NCI-H2081 (cell line): ENCODE measurements around the gene SF3B5.
"Not testable (repeated sequence)": the region's sequence is repeated elsewhere in the genome, so short reads cannot be mapped to it uniquely, and the experiment has no call there.

Experiments
- DNase-seq, 2 experiments: peaks; one replicate each; lab custom pipeline; 2025; lab: John Stamatoyannopoulos, UW

The SF3B5 gene

DNA sequence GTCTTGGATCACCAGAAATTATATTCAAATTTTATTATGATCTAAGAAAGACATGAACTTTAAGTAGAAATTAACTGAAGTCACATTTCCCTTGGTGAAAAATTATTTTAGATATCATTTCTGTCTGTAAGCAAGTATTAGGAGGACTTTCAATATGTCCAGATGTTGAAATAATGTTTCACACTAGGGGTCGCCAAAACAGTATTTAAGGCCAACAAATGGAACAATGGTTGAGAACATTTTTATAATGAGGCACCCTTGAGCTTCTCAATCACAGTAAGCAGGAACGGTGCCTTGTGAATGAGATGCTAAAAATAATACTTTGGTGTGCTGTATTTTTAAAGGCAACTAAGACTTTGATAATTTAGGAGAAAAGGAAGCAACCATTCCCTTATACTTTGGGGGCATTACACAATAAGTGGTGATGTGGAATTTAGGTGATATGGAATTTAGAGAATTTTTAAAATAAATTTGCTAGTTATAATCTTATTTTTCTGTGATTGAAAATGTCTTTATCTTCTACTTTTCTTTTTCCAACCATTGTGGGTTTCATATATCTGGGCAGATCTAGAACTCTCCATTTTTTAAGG, 9.6 kb upstream of the SF3B5 start:
- peak; percentile 32 to 44 for DNase-seq

DNA sequence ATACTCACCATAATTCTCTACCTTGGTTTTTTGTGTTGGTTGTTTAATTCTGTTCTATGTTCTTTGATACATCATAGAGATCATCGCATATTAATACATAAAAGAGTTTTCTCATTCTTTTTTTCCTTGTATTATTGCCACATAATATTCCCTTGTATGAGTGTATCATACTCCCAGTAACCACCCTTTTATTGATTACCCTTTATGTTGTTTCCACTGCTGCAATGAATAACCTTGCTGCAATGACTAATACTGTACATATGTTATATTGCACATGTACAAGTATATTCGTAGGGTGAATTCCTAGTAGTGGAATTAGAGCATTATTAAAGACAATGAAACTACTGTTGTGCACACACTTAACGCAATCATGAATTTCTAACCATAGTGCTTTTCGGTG, 9.1 kb upstream of the SF3B5 start:
- DNase-seq, result no peak

DNA sequence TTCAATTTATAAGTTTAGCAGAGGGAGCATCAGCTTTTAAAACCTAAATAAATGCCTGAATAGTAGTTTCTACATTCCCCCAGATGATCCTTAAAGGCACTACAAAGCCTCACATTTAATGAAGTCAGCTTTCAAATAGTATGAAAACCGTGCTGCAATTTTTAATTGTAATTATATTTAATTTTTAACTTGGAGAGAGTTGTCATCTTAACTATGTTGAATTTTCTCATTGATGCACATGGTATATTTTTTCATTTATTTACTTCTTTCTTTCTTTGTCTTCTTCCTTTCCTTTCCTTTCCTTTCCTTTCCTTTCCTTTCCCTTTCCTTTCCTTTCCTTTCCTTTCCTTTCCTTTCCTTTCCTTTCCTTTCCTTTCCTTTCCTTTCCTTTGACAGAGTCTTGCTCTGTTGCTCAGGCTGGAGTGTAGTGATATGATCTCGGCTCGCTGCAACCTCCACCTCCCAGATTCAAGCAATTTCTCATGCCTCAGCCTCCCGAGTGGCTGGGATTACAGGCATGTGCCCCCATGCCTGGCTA, 7.7 kb upstream of the SF3B5 start:
- DNase-seq, result no peak

DNA sequence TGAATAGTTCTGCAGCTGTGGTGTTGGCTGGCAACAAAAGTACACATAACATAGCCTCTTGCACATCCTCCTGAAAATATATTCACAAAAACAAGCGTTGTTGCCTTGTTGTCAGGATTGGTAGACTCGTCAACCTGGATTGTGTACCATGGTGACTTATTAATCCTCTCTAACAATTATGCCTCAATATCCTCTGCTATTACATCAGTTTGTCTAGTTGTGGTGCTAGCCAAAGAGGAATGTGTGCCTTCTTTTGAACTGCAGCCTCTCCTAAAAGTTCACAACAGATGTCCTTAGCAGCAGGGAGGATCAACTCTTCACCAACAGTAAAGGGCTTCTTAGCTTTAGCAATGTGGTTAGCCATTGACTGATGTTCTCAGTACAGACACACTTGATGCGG, 3.6 kb upstream of the SF3B5 start:
- DNase-seq, result no peak

DNA sequence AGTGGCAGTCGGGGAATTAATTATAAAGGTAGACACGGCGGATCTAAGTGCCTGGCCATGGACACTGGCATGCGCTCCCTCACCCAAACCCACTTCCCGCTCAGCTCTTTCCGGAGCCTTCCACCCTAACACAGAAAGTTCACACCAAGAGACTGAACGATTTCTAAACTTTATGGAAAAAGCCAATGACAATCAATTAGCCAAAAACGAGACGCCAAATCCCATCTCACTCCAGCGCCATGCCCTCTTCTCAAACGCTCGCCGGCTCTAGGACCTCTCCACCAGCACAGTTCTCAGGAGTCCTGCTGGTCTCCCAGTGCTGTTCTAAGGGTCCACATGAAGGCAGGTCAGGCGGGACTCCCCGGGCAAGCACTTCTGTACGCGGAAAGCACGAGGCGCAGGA, 641 bp downstream of the SF3B5 start:
- DNase-seq, result no peak

DNA sequence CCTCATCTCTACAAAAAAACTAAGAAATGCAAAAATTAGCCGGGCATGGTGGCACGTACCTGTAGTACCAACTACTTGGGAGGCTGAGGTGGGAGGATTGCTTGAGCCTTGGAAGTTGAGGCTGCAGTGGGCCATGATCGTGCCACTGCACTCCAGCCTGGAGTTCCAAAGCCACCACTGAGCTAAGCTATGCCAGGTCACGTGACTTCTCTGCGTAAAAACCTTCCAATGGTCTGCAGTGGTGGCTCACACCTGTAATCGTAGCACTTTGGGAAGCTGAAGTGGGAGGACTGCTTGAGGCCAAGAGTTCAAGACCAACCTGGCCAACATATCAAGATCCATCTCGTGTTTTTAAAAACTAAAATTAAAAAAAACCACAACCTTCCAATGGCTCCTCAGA, 1.7 kb downstream of the SF3B5 start:
- no peak for DNase-seq

DNA sequence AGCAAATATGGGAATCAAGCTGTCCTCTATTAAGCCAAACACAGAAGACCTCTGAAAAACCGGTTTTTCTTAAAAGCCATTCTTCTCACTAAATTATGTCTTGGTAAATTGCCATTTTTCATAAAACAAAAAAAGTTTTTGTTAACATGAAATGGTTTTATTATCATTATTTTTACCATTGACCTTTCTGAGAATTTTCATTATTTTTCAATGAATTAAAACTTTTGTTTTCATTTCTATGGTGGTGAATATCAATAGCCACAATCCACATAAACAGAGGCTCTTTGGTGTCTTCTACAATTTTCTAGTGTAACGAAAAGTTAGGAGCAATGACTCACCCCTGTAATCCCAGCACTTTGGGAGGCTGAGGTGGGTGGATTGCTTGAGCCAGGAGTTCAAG, 2.1 kb downstream of the SF3B5 start:
- no peak for DNase-seq

DNA sequence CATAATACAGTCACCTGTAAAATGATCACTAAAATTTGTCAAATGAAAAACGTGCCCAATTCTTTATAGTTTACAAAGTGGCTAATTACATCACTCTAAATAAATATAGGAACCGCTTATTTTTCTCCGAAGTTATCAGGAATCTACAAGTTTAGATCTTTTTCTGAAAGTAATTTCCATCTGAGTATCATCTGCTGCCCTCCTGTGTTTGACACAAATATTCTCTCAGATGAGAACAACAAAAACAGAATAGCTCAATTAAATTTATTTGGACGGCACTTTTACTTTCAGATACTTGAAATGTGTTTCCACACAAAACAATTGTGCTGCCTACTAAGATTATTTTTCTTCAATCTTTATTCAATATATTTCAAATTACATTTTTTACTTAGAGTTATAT, 5.0 kb downstream of the SF3B5 start:
- DNase-seq, result no peak

DNA sequence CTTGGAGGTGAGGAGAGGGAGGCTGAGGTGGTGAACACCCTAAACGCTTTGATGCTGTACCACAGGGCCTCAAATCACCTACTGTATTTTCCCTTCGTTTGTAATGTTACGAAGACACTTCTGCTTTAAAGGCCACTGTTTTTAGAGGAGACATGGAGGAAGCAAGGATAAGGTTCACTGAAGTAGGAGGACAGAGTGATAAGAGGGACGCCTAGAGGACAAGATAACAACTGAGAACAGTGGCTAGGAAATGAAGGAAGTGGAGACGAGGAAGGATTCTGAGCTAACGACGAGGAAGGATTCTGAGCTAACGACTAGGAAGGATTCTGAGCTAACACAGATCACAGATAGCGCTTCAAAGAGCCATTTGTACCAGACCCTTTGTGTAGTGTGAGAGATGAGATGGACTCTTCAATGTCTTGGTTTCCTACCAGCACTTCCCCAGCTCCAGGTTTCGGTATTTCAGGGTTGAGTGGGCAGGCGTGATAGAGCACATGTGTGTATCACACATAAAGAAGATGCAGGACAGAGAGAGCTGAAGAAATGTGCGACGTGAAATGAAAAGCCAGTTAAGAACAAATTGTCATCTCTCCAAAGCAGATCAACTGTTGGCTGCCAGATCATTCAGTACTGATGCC, 7.5 kb downstream of the SF3B5 start:
- no peak for DNase-seq

DNA sequence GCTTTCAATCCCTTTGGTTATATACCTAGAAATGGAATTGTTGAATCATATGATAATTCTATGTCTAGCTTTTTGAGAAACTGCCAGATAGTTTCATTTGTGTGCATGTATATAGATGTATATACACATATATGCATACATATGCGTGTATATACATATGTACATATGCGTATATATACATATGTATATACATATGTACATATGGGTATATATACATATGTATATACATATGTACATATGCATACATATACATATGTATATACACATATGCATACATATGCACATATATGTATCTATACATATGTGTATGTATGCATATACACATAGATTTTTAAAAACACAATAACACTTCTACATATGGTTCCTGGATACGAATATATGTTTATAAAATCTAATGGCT, 8.4 kb downstream of the SF3B5 start:
- DNase-seq, result no peak

DNA sequence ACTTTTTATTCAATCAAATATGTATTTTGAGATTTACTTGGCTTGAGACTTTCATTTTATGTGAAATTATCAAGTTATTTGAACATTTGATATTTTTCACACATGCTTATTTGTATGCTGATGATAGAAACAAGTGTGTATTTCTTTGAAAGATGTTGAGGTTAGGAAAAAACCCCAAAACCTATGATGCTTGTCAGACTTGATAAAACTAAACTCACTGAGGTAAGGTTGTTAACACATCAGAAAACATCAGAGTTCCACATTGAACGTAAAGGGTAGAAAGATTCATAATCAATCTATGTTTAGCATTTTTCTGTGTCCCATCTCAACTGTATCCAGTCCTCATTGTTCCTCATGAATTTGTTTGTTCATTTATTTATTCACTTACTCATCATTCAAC, 12.2 kb downstream of the SF3B5 start:
- DNase-seq, result no peak

DNA sequence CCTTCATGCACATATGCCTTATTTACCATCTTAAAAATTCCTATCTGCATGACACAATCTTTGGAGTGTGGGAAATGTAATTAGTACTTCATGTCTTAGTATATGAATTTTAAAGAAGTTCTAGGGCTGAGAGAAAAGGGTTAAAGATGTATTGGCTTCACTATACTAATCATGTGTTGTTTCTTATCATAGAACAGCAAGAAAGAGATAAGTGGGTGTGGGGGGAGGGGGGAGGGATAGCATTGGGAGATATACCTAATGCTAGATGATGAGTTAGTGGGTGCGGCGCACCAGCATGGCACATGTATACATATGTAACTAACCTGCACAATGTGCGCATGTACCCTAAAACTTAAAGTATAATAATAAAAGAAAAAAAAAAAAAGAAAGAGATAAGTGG, 13.0 kb downstream of the SF3B5 start:
- not testable (repeated sequence) for DNase-seq

DNA sequence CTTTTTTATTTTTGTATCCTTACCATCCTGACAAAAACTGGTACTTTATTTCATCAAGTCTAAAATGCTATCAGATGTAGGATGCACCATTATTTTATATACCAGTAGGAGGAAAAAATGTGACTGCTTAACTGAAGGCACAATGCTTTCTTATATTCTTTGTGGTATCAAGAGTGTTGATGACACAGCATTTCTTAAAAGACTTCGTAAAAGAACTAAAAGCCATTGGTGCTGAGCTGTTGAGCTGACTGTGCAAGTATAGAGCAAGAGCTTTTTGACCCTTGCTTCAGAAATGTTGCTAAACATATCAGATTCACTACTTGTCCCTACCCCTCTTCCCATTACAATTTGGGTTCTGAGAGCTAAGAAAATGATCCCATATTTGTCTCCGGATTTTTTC, 17.5 kb downstream of the SF3B5 start:
- no peak for DNase-seq

DNA sequence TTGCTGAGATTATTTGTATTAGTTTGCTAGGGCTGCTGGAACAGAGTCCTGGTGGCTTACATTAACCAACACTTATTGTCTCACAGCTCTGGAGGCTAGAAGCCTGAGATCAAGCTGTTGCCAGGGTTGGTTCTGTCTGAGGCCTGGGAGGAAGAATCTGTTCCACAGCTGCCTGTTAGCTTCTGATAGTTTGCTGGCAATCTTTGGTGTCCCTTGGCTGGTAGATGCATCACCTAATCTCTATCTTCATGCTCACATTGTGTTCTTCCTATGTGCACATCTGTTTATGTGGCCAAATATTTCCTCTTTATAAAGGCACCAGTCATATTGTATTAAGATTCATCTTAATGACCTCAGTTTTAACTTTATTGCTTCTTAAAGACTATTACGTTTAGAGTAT, 19.5 kb downstream of the SF3B5 start:
- DNase-seq, result no peak

DNA sequence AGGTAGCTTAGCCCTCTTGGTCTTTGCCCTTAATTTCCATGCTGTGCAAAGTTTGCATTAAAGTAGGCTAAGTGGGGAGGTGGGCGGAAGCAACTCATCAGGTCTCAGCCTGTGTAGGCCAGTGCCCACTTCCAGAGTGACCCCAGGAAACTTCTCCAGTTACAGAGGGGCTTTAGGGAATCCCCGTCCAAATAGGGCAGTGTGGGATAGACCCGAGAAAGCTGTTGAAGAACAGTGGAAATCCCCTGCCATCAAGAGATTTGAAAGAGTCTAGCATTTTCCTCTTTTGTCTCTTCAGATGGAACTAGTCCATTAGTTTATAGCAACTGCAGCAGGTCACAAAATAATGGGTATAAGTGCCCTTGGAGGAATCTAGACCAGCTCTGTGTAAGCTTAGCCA, 20.2 kb downstream of the SF3B5 start:
- no peak for DNase-seq

DNA sequence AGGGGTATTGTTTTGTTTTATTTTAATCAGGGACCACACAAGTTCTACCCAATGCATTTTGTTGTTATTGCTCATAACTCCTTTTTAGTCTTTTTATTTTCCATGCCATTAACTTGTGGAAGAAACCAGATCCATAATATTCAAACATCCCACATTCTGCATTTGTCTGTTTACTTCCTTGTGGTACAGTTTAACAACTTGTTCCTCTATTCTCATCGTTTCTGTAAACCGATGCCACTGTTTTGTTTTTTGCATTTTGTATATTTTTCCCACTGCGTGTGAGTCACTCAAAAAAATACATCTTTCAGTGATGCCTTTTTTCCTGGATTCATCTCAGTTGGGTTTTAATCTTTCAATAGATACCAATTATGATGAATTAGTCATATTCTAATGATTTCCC, 22.3 kb downstream of the SF3B5 start:
- no peak for DNase-seq

DNA sequence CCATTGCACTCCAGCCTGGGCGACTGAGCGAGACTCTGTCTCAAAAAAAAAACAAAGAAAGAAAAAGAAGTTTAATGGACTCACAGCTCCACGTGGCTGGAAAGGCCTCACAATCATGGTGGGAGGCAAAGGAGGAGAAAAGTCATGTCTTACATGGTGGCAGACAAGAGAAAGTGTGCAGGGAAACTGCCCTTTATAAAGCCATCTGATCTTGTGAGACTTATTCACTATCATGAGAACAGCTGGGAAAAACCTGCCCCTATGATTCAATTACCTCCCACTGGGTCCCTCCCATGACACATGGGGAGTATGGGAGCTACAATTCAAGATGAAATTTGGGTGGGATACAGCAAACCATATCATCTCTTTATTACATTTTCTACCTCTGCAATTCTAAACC, 25.9 kb downstream of the SF3B5 start:
- DNase-seq, result no peak

DNA sequence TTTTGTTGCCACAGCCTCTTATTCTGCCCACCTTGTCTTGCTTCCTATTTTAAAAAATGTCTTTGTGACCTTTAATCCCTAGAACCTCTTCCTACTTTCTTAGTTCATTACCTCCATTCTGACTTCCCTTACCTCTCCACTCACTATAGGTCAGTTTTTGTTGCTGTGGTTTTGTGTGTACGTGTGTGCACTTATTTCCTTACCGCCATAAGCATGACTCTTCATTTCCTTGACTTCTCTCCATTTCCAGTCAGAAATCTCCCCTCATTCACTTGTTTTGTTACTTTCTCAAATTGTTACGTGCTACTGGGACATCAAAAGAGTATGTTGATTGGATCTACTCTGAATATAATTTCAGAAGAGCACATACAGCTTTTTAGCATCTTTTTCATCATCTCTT, 26.6 kb downstream of the SF3B5 start:
- DNase-seq, result no peak

DNA sequence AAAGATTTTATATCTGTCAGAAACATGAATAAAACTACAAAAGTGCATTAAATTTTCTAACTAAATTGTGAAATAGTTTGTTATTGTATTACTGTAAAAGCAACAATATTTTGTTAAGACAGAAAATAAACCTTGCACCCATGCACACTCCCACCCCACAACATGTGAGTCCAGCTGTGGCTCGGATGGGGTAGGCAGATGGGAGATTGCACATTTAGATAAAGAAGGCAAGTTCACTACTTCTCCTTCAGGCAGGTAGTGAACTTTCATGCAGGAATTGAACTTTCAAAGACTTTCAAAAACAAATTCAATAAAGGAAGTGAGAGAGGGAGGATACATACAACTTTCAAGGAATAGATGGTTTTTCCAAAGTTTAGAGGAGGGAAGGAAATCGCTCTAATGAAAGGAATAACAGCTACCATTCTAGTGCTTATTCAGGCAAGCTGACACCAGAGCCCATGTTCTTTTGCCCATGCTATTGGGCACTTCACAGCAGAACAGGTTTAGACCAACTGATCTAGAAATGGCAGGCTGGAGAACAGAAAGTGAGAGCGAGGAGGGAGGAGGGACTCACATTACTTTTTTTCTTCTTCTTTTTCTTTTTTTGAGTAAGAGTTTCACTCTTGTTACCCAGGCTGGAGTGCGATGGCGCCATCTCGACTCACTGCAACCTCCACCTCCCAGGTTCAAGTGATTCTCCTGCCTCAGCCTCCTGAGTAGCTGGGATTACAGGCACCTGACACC, 28.5 kb downstream of the SF3B5 start:
- DNase-seq, result no peak

DNA sequence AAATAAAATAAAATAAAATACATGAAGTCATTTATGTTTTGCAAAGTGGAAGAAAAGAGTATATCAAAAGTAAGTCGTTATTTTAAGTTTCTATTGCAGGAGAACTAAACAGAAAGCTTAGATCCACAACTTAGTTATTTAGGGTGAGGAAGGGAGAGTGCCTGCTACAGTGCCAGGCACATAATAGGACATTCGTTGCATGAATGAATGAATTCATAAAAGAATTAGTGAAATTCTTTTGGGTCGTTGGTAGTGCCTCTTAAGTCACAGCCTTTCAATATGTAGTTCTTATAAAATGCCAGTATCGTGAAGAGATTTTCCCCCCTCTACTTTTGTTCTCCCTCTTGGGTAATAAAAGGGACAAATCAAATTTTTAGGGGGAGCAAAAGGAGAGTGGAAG, 29.1 kb downstream of the SF3B5 start:
- no peak for DNase-seq

DNA sequence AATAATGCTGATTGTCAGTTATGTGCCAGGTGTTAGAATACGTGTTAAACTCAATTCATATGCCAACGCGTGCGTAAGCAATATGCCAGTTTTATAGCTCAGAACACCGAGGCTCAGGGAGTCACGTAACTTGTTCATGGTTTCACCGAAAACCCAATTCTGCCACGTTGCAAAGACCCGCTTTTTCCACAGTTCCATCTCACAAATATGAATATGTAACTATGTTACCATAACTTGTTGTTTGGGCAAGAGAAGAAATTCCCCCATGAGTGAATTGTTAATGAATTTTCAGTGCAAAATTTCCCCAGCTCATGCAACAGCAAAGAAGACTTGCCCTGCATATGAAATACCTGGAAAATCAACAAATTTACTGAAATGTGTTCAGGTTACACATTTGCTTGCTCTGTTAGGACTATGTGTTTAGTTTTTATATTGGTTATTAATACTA, 30.1 kb downstream of the SF3B5 start:
- DNase-seq, result peak in 1 of 2 experiments; percentile 52

DNA sequence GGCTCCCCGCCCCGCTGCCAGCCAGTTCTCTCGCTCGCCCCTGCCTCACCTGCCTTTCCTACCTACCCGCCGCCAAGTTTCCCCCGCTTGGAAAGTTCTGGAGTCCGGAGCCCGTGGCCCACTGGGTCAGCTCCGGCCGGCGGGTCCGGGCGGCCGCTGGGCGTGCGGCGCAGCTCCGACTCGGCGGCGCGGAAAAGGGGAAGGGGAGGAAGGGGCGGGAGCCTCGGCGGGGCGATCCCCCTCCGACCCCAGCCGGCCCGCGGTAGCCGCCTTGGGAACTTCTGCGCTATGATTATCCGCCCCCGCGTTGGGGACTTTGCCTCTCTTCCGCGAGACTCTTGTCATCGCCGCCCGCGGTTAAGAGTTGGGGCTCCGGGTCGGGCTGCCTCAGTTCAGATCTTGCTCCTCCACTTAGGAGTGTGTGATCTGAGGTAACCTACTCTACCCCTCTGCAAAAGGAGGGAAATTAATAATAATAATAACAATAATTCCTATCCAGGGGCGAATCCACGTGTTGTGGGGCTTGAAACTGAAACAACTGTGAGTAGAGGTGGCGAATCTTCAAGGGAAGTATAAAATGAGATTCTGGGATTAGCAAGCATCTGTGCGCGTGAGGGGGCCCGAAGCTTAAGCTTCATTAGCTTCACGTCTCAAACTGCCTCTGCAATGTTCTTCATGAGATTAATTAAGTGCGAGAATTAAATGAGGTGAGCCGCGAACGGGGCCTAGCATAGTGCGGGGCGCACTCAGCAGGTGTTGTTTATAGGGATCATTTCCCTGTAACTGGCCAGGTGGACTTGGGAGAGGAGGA, 30.8 kb downstream of the SF3B5 start:
- DNase-seq, result no peak
